Upper lobe of left lung (tissue), 6 donors: ENCODE measurements around the gene ANKS3. TPM values are rescaled to one million over a fixed set of nuclear protein-coding genes. Genes with fewer than 3 reads are reported as not detected.
"Not testable (repeated sequence)": the region's sequence is repeated elsewhere in the genome, so short reads cannot be mapped to it uniquely, and the experiment has no call there.

Source experiments
- ATAC-seq, 2 donors: fragments of 200-7000 bp; cut with Tn5 transposase; one replicate each; pipeline ENCODE4 v1.9.1; 2022; ENCODE audit warnings: mild to moderate bottlenecking in 2 of 2, moderate library complexity in 2 of 2; ENCODE audit not compliant: low FRiP score in 2 of 2
- DNase-seq, 2 donors: peaks; one replicate each; pipeline ENCODE4 v3.0.0-alpha.2; 2019 to 2020
- H3K27ac ChIP-seq, 4 donors: fragments of 200-600 bp; sonication (generic); one replicate each; pipeline ENCODE4 v1.5.1; 2016 to 2019
- H3K27me3 ChIP-seq, 4 donors: fragments of 200-600 bp; sonication (generic); one replicate each; pipeline ENCODE4 v1.5.1; 2017 to 2019
- H3K36me3 ChIP-seq, 4 donors: fragments of 200-600 bp; sonication (generic); one replicate each; pipeline ENCODE4 v1.5.1; 2016 to 2019
- H3K4me1 ChIP-seq, 4 donors: fragments of 200-600 bp; sonication (generic); one replicate each; pipeline ENCODE4 v1.5.1; 2018 to 2019
- H3K4me3 ChIP-seq, 4 donors: fragments of 200-600 bp; sonication (generic); one replicate each; pipeline ENCODE4 v1.5.1; 2017 to 2019; ENCODE audit warnings: mild to moderate bottlenecking in 2 of 4, moderate library complexity in 1 of 4
- H3K9me3 ChIP-seq, 4 donors: fragments of 200-600 bp; sonication (generic); one replicate each; pipeline ENCODE4 v1.5.1; 2018 to 2019
- CTCF ChIP-seq, 6 experiments: fragments of 450-650 bp in 4 of 6; fragments of 200-600 bp in 2 of 6; sonication (generic) in 2 of 6; IDR thresholded peaks; one replicate each; pipeline ENCODE4 v1.5.1; 2016 to 2019; ENCODE audit warnings: antibody characterized with exemption in 6 of 6
- EP300 ChIP-seq, 4 donors: sonication (generic); formaldehyde crosslinking; IDR thresholded peaks; one replicate each; pipeline ENCODE4 v1.5.1; 2017; ENCODE audit warnings: antibody characterized with exemption in 4 of 4, control low read depth in 2 of 4
- POLR2A ChIP-seq, 4 donors: fragments of 450-650 bp; IDR thresholded peaks; one replicate each; pipeline ENCODE4 v1.5.1; 2016 to 2017; ENCODE audit warnings: antibody characterized with exemption in 4 of 4, mild to moderate bottlenecking in 2 of 4
- POLR2AphosphoS5 ChIP-seq, 2 donors: sonication (generic); formaldehyde crosslinking; IDR thresholded peaks; one replicate each; pipeline ENCODE4 v1.5.1; 2017; ENCODE audit warnings: antibody characterized with exemption in 2 of 2
- WGBS, 2 donors: methylation state at CpG; one replicate each; pipeline ENCODE4 v1.1.5; 2017 to 2018; 5-methylcytosine and 5-hydroxymethylcytosine counted together
- total RNA-seq, 6 donors: library from RNA; depleted of rRNA in 4 of 6; stranded (reverse); fragments of >200 nt in 4 of 6; gene quantifications; one replicate each; pipeline versions ENCODE4 v1.1.0 to v1.2.1, GENCODE V29; 2016 to 2021
- donor health status: DM: no; HTN: no; CAD: no; lungs with moderate emphysema.
- donor health status: DM: no; HTN: yes; CAD: no; lungs with severe emphysema.

The ANKS3 gene
- total RNA-seq, 6 donors from 2014 or later: 17.9 to 67.1 (median 20.0) TPM

- Histone ChIP-seq H3K4me3 (no peak overlapping the region), H3K4me1 (peaks cover 0 to 8% (median 6%) of the 10 kb centered on the region in 4 donors), H3K27me3 (no peaks in the 10 kb centered on the region), H3K9me3 (no peaks in the 10 kb centered on the region), H3K36me3 (peaks cover 0 to 11% (median 5%) of the 10 kb centered on the region in 4 donors), H3K27ac (no peak overlapping the region)
- 43 to 88% methylated on average over 1 to 3 of the region's 3 CpGs for WGBS, 2 donors
- no peak for TF ChIP-seq POLR2AphosphoS5 (IDR thresholded peaks at IDR 0.05)
- no peak for TF ChIP-seq POLR2A (IDR thresholded peaks at IDR 0.05)
- TF ChIP-seq CTCF (IDR thresholded peaks at IDR 0.05): no peak
- TF ChIP-seq EP300 (IDR thresholded peaks at IDR 0.05): no peak
- DNase-seq (no peak), ATAC-seq (no peak)
Measured at GRCh38 chr16:4745274-4745569, 11.2 kb upstream of the ANKS3 start.

GRCh38 chr16:4744555-4745273 lies 10.6 kb upstream of the ANKS3 start:
- H3K27ac ChIP-seq: no peak overlapping the region
- H3K4me3 ChIP-seq: no peak overlapping the region
- H3K27me3 ChIP-seq: no peaks in the 10 kb centered on the region
- H3K9me3 ChIP-seq: no peaks in the 10 kb centered on the region
- TF ChIP-seq EP300 (IDR thresholded peaks at IDR 0.05) (no peak), CTCF (IDR thresholded peaks at IDR 0.05) (no peak), POLR2AphosphoS5 (IDR thresholded peaks at IDR 0.05) (no peak), POLR2A (IDR thresholded peaks at IDR 0.05) (no peak)
- DNase-seq (no peak), ATAC-seq (no peak)
- H3K4me1 ChIP-seq: peaks cover 0 to 8% (median 6%) of the 10 kb centered on the region in 4 donors
- 68 to 74% methylated on average over 4 to 10 of the region's 13 CpGs for WGBS, 2 donors
- peaks cover 0 to 6% (median 2%) of the 10 kb centered on the region in 4 donors for H3K36me3 ChIP-seq

- WGBS, 2 donors: 30 to 37% methylated on average over 13 to 14 of the region's 14 CpGs
- ATAC-seq (no peak), DNase-seq (no peak)
- no peaks in the 10 kb centered on the region for H3K36me3 ChIP-seq
- no peak overlapping the region for H3K27ac ChIP-seq
- no peaks in the 10 kb centered on the region for H3K9me3 ChIP-seq
- peaks cover 0 to 8% (median 6%) of the 10 kb centered on the region in 4 donors for H3K4me1 ChIP-seq
- TF ChIP-seq POLR2A (IDR thresholded peaks at IDR 0.05): no peak
- no peak for TF ChIP-seq CTCF (IDR thresholded peaks at IDR 0.05)
- no peak for TF ChIP-seq POLR2AphosphoS5 (IDR thresholded peaks at IDR 0.05)
- no peak for TF ChIP-seq EP300 (IDR thresholded peaks at IDR 0.05)
- peak overlapping the region in 3 of 4 donors; percentile 3 to 37 (median 29) for H3K4me3 ChIP-seq
- H3K27me3 ChIP-seq: no peaks in the 10 kb centered on the region
Measured at GRCh38 chr16:4743226-4743878, 9.3 kb upstream of the ANKS3 start.

GRCh38 chr16:4738370-4738769 lies 4.3 kb upstream of the ANKS3 start:
- H3K36me3 ChIP-seq, H3K27ac ChIP-seq, H3K4me3 ChIP-seq, H3K27me3 ChIP-seq, H3K9me3 ChIP-seq, ATAC-seq, DNase-seq: not testable (repeated sequence)
- 90% methylated on average over 4 to 5 of the region's 5 CpGs for WGBS, 2 donors
- H3K4me1 ChIP-seq: peaks cover 7 to 21% (median 12%) of the 10 kb centered on the region in 4 donors

GRCh38 chr16:4737545-4737944 lies 3.5 kb upstream of the ANKS3 start:
- WGBS, 2 donors: 75 to 77% methylated on average over 9 to 14 of the region's 15 CpGs
- Histone ChIP-seq H3K27me3 (no peaks in the 10 kb centered on the region), H3K9me3 (no peaks in the 10 kb centered on the region)

More at GRCh38 chr16:4737545-4737944, 3.5 kb upstream of the ANKS3 start:
- Histone ChIP-seq H3K4me3 (no peak overlapping the region), H3K36me3 (no peaks in the 10 kb centered on the region), H3K27ac (no peak overlapping the region), H3K4me1 (peaks cover 9 to 22% (median 11%) of the 10 kb centered on the region in 4 donors)
- DNase-seq (no peak), ATAC-seq (no peak)
- no peak for TF ChIP-seq EP300 (IDR thresholded peaks at IDR 0.05)
